Esophagus muscularis mucosa (tissue), 4 donors: Measurements from ENCODE around the gene FAAH. TPM values are rescaled to one million over a fixed set of nuclear protein-coding genes. Genes with fewer than 3 reads are reported as not detected.

Source experiments
- DNase-seq: peaks from one replicate; pipeline ENCODE4 v3.0.0-alpha.2; 2017; ENCODE audit errors: extremely low spot score
- H3K27ac ChIP-seq, 4 donors: fragments of 200-600 bp; sonication (generic); replicated peaks in 1 of 4; 1 replicate in 3 of 4; 2 replicates in 1 of 4; pipeline ENCODE4 v1.5.1; 2016 to 2019; ENCODE audit warnings: mild to moderate bottlenecking in 1 of 4
- H3K27me3 ChIP-seq, 4 donors: fragments of 200-600 bp; sonication (generic); one replicate each; pipeline versions ENCODE4 v1.5.1 to v1.6.0; 2016 to 2019
- H3K36me3 ChIP-seq, 4 donors: fragments of 200-600 bp; sonication (generic); one replicate each; pipeline ENCODE4 v1.5.1; 2016 to 2019
- H3K4me1 ChIP-seq, 4 donors: fragments of 200-600 bp; sonication (generic); one replicate each; pipeline ENCODE4 v1.5.1; 2016 to 2019
- H3K4me3 ChIP-seq, 4 donors: fragments of 200-600 bp; sonication (generic); 1 replicate in 2 of 4; 2 replicates in 2 of 4; pipeline ENCODE4 v1.5.1; 2016 to 2019; ENCODE audit warnings: mild to moderate bottlenecking in 4 of 4, moderate library complexity in 1 of 4
- H3K9me3 ChIP-seq, 4 donors: fragments of 200-600 bp; sonication (generic); 1 replicate in 3 of 4; 2 replicates in 1 of 4; pipeline ENCODE4 v1.5.1; 2016 to 2019
- CTCF ChIP-seq, 3 experiments: fragments of 200-600 bp in 2 of 3; fragments of 450-650 bp in 1 of 3; sonication (generic) in 2 of 3; IDR thresholded peaks; one replicate each; pipeline ENCODE4 v1.5.1; 2017 to 2019; ENCODE audit warnings: antibody characterized with exemption in 3 of 3, mild to moderate bottlenecking in 2 of 3, moderate library complexity in 1 of 3
- EP300 ChIP-seq: sonication (generic); formaldehyde crosslinking; IDR thresholded peaks from one replicate; pipeline ENCODE4 v1.6.1; 2017; ENCODE audit warnings: antibody characterized with exemption
- POLR2A ChIP-seq: fragments of 450-650 bp; IDR thresholded peaks from one replicate; pipeline ENCODE4 v1.6.1; 2017; ENCODE audit warnings: antibody characterized with exemption, moderate library complexity, mild to moderate bottlenecking, low read depth
- POLR2AphosphoS5 ChIP-seq, 2 donors: sonication (generic); formaldehyde crosslinking; IDR thresholded peaks; one replicate each; pipeline ENCODE4 v1.6.1; 2017; ENCODE audit warnings: antibody characterized with exemption in 2 of 2
- WGBS: methylation state at CpG from one replicate; pipeline ENCODE4 v1.1.5; 2018; 5-methylcytosine and 5-hydroxymethylcytosine counted together
- intact Hi-C: fragments of 100-400 bp; cut with DNase I; formaldehyde crosslinking; loops from one replicate; pipeline ENCODE4 v1.15.1; 2023
- total RNA-seq, 4 donors: library from RNA; depleted of rRNA; stranded (reverse); fragments of >200 nt; gene quantifications; one replicate each; pipeline versions ENCODE4 v1.1.0 to v1.2.1, GENCODE V29; 2016

The FAAH gene
- total RNA-seq, 4 donors from 2014 or later, result 3.7 to 10.6 (median 8.4) TPM

- DNase-seq, result no peak
- Histone ChIP-seq H3K4me3 (no peak overlapping the region), H3K4me1 (no peaks in the 10 kb centered on the region), H3K36me3 (no peaks in the 10 kb centered on the region), H3K27me3 (peaks cover 0 to 55% (median 8%) of the 10 kb centered on the region in 4 donors), H3K9me3 (no peaks in the 10 kb centered on the region), H3K27ac (no peak overlapping the region)
- TF ChIP-seq CTCF (IDR thresholded peaks at IDR 0.05) (no peak), POLR2A (no peak), EP300 (no peak), POLR2AphosphoS5 (IDR thresholded peaks at IDR 0.05) (no peak)
- intact Hi-C loops, result no loop called here
- WGBS, result 89% methylated on average over 9 of the region's 9 CpGs
Observed at GRCh38 chr1:46422261-46422871, 28.2 kb downstream of the FAAH start.

DNA sequence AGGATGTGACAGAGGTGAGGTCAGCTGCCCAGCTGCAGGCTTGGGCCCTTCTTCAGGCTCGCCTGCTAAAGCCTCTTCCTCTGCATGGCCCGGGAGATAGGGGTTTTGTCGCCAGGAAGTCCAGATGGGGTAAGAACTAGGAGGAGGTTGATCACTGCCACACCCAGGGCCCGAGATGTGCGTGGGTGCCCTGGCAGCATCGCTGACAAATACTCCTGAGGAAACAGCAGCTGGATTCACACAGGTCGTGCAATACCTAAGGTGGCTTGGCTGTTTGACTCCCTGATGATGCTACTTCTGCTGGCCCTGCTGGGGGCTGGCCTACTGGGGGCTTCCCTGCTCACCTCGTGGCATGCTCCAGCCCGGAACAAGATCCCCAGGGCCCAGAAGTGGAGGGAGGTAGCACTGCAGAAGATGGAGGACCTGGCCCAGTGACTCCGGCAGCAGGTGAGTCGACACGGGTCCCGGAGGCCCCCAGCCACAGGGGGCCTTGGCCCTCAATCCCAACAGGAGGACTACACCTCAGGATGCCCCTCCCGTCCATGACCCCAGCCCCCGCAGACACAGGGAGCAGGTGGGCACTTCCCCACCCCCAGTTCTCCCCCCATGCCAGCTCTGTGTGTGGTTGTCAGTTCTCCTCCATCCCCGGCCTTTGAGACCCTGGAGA, 29.6 kb downstream of the FAAH start:
- DNase-seq, result no peak
- intact Hi-C loops, result loop anchor here (1.0 kb wide), 1 partner anchor 21 kb away; no protein-coding TSS in a partner anchor
- no peak overlapping the region for H3K27ac ChIP-seq
- no peaks in the 10 kb centered on the region for H3K9me3 ChIP-seq
- no peak for TF ChIP-seq CTCF (IDR thresholded peaks at IDR 0.05)
- TF ChIP-seq POLR2A, result no peak
- H3K27me3 ChIP-seq, result peaks cover 0 to 55% (median 8%) of the 10 kb centered on the region in 4 donors
- H3K36me3 ChIP-seq, result no peaks in the 10 kb centered on the region
- WGBS, result 86% methylated on average over 15 of the region's 16 CpGs
- H3K4me3 ChIP-seq, result no peak overlapping the region
- H3K4me1 ChIP-seq, result no peaks in the 10 kb centered on the region

- intact Hi-C loops, result no loop called here
- WGBS, result 55% methylated on average over 3 of the region's 4 CpGs
- Histone ChIP-seq H3K27me3 (peaks cover 0 to 55% (median 8%) of the 10 kb centered on the region in 4 donors), H3K36me3 (no peaks in the 10 kb centered on the region), H3K27ac (no peak overlapping the region), H3K4me1 (no peaks in the 10 kb centered on the region), H3K4me3 (no peak overlapping the region), H3K9me3 (no peaks in the 10 kb centered on the region)
- TF ChIP-seq EP300 (no peak), CTCF (IDR thresholded peaks at IDR 0.05) (no peak), POLR2A (no peak), POLR2AphosphoS5 (IDR thresholded peaks at IDR 0.05) (no peak)
- no peak for DNase-seq
Observed at GRCh38 chr1:46424730-46425129, 30.6 kb downstream of the FAAH start.

DNA sequence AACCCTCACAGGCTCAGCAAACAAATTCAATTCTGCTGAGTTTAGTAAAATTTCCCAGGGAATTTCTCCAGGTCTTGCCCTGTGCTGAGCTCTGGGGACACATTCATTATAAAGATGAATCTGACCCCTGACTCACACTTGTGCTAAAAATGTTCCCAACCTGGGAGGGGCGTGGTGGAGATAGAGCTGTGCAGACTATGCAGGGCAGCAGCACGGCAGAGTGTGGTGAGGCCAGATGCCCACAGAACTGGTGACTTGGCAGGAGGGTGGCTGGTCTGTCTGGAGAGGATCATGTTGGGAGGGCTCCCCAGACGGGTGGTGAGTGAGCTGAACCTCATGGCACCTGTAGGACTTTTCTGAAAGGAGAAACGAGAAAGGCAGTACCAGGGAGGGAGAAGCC, 31.6 kb downstream of the FAAH start:
- Histone ChIP-seq H3K27ac (no peak overlapping the region), H3K4me1 (no peaks in the 10 kb centered on the region), H3K27me3 (peaks cover 0 to 55% (median 8%) of the 10 kb centered on the region in 4 donors), H3K36me3 (no peaks in the 10 kb centered on the region), H3K9me3 (no peaks in the 10 kb centered on the region), H3K4me3 (no peak overlapping the region)
- intact Hi-C loops, result no loop called here
- WGBS, result 71% methylated on average over 4 of the region's 4 CpGs
- no peak for DNase-seq
- no peak for TF ChIP-seq POLR2A
- no peak for TF ChIP-seq POLR2AphosphoS5 (IDR thresholded peaks at IDR 0.05)
- TF ChIP-seq EP300, result no peak

- peaks cover 0 to 39% (median 8%) of the 10 kb centered on the region in 4 donors for H3K27me3 ChIP-seq
- TF ChIP-seq EP300, result no peak
- TF ChIP-seq POLR2A, result no peak
- TF ChIP-seq POLR2AphosphoS5 (IDR thresholded peaks at IDR 0.05), result no peak
- TF ChIP-seq CTCF (IDR thresholded peaks at IDR 0.05), result no peak
- H3K4me3 ChIP-seq, result no peak overlapping the region
- DNase-seq, result no peak
- no peak overlapping the region for H3K27ac ChIP-seq
- no peaks in the 10 kb centered on the region for H3K36me3 ChIP-seq
- 67% methylated on average over 2 of the region's 2 CpGs for WGBS
- intact Hi-C loops, result no loop called here
- no peaks in the 10 kb centered on the region for H3K9me3 ChIP-seq
- H3K4me1 ChIP-seq, result no peaks in the 10 kb centered on the region
Observed at GRCh38 chr1:46427541-46427940, 33.4 kb downstream of the FAAH start.
